DMS53 (cell line): ENCODE results near the gene CST1.

Experiments used
- DNase-seq: peaks from one replicate; lab custom pipeline; 2025; lab: John Stamatoyannopoulos, UW

The CST1 gene

GRCh38 chr20:23702021-23702420, 48.7 kb downstream of the CST1 start:
- DNase-seq: no peak

- no peak for DNase-seq
Measured at GRCh38 chr20:23700931-23701330, 49.8 kb downstream of the CST1 start.

GRCh38 chr20:23697947-23698346, 52.8 kb downstream of the CST1 start:
- no peak for DNase-seq
